Liver (tissue), 2 donors: ENCODE data around the gene GIGYF1.

ENCODE experiments used
- TF ChIP-seq, protein P1 (sequence below): IDR thresholded peaks from 2 replicates; pipeline ENCODE4 v1.6.1; 2016; ENCODE audit warnings: antibody characterized with exemption
- TF ChIP-seq, protein P2 (sequence below): fragments of 150-350 bp; IDR thresholded peaks from 2 replicates; pipeline ENCODE4 v1.5.1; 2017; ENCODE audit warnings: improper control_type of control experiment, low read depth, low read length; ENCODE audit not compliant: missing input control
- donor health status: healthy.

DNA sequence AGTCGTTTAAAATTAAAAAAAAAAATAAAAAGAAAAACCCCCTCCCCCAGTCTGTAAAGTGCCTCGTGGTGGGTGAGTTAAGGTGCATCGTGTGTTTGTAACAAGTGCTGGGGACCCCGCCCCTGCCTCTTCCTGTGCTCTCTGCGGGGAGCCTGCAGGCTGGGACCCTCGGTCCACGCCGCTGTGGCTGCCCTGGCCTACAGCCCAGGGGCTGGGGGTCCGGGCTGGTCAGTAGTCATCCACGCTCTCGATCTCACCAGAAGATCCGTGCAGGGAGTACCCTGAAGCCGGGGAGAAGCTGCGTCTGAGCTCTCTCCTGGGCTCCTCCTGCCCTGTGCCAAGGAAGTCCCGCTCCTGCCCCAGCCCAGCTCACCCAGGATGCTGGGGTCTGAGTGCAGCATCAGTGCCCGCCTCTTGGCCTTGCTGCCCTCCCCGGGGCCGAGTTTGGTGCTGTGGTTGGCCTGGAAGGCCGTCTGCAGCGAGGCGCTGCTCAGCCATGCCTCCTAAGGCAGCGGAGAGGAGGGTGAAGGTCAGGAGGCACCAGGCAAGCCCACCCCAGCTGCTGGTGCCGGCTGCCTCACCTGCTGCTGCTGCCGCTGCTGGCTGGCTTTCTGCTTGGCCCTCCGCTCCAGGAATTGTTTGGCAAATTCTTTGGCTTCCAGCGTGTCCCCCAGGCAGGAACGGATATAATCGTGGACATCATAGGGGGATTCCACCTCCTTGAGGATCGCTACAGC is 12.4 kb downstream of the GIGYF1 start:
- TF ChIP-seq, protein P1, sequence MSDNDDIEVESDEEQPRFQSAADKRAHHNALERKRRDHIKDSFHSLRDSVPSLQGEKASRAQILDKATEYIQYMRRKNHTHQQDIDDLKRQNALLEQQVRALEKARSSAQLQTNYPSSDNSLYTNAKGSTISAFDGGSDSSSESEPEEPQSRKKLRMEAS = no peak
- TF ChIP-seq, protein P2, sequence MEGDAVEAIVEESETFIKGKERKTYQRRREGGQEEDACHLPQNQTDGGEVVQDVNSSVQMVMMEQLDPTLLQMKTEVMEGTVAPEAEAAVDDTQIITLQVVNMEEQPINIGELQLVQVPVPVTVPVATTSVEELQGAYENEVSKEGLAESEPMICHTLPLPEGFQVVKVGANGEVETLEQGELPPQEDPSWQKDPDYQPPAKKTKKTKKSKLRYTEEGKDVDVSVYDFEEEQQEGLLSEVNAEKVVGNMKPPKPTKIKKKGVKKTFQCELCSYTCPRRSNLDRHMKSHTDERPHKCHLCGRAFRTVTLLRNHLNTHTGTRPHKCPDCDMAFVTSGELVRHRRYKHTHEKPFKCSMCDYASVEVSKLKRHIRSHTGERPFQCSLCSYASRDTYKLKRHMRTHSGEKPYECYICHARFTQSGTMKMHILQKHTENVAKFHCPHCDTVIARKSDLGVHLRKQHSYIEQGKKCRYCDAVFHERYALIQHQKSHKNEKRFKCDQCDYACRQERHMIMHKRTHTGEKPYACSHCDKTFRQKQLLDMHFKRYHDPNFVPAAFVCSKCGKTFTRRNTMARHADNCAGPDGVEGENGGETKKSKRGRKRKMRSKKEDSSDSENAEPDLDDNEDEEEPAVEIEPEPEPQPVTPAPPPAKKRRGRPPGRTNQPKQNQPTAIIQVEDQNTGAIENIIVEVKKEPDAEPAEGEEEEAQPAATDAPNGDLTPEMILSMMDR = no peak
